ENCODE results near the gene SRGAP1. TPM values are rescaled to one million over a fixed set of nuclear protein-coding genes. Genes with fewer than 3 reads are reported as not detected.

The SRGAP1 gene
- total and polyA plus RNA-seq, 8 donors, result 2.5 to 13.3 (median 7.5) TPM

DNA sequence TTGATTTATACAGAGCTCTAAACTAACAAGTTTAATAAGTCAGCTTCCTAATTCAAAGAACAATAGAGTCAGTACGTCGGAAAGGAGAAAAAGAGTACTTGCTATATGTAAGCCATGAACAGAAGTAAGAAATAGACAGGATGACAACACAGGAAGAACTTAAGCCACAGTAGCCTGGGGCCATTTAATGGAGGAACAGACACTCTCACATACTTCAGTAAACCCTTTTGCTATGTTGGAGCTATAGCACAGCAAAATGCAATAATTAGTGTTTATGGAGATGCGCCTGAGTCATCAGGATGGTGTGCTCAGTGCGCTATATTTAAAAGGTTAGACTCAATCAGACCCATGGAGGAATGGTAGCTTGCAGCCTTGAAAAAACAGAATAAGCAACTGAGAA, 61.0 kb downstream of the SRGAP1 start:
- no peak for TF ChIP-seq CTCF (IDR thresholded peaks at IDR 0.05)
- Histone ChIP-seq H3K9me3 (no peaks in the 10 kb centered on the region), H3K4me3 (no peak overlapping the region), H3K27ac (no peak overlapping the region), H3K36me3 (no peaks in the 10 kb centered on the region), H3K4me1 (peaks cover 6 to 12% (median 11%) of the 10 kb centered on the region in 3 donors), H3K27me3 (no peaks in the 10 kb centered on the region)
- WGBS, 2 donors, result 95 to 96% methylated on average over 4 of the region's 4 CpGs
- no peak for FAIRE-seq
- intact Hi-C loops (cut with DNase I), result no loop called here
- no peak for DNase-seq
- ATAC-seq, result no peak

DNA sequence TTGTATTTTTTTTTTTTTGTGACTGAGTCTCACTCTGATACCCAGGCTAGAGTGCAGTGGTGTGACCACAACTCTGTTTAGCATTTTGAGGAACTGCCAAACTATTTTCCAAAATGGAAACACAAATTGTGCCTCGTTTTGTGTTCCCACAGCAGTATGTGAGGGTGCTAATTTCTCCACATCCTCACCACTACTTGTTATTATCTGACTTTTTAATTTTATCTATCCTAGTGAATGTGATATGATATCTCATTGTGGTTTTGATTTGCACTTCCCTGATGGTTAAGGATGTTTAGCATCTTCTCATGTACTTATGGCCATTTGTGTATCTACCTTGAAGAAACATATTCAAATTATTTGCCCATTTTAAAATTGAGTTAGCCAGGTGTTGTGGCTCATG, 62.4 kb downstream of the SRGAP1 start:
- TF ChIP-seq CTCF (IDR thresholded peaks at IDR 0.05), result no peak
- FAIRE-seq (no peak), ATAC-seq (no peak), DNase-seq (no peak)
- H3K4me1 ChIP-seq, result peaks cover 0 to 5% (median 0%) of the 10 kb centered on the region in 3 donors
- H3K36me3 ChIP-seq, result no peaks in the 10 kb centered on the region
- H3K4me3 ChIP-seq, result no peak overlapping the region
- H3K27me3 ChIP-seq, result no peaks in the 10 kb centered on the region
- intact Hi-C loops (cut with DNase I), result no loop called here
- no peaks in the 10 kb centered on the region for H3K9me3 ChIP-seq
- WGBS, 2 donors, result 95 to 96% methylated on average over 1 of the region's 1 CpG
- no peak overlapping the region for H3K27ac ChIP-seq

- Histone ChIP-seq H3K27me3 (no peaks in the 10 kb centered on the region), H3K4me3 (no peak overlapping the region), H3K4me1 (peaks cover 0 to 5% (median 0%) of the 10 kb centered on the region in 3 donors), H3K27ac (no peak overlapping the region), H3K36me3 (no peaks in the 10 kb centered on the region), H3K9me3 (no peaks in the 10 kb centered on the region)
- no peak for ATAC-seq
- no peak for FAIRE-seq
- intact Hi-C loops (cut with DNase I), result no loop called here
- 88 to 93% methylated on average over 2 of the region's 2 CpGs for WGBS, 2 donors
- no peak for DNase-seq
- no peak for TF ChIP-seq CTCF (IDR thresholded peaks at IDR 0.05)
Measured at GRCh38 chr12:63907561-63907960, 63.1 kb downstream of the SRGAP1 start.

DNA sequence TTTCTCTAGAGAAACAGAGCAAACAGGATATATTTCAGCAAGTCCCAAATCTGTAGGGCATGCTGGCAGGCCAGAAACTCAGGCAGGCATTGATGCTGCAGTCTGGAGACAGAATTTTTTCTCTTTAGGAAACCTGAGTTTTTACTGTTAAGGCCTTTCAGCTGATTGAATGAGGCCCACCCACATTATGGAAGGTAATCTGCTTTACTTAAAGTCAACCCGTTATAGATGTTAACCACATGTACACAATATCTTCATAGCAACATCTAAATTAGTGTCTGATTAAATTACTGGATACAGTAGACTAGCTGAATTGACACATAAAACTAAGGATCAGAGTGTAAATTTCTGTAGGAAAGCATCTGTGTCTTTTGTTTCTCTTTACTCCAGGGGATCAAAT, 65.2 kb downstream of the SRGAP1 start:
- H3K36me3 ChIP-seq, result no peaks in the 10 kb centered on the region
- no peak overlapping the region for H3K4me3 ChIP-seq
- no peaks in the 10 kb centered on the region for H3K9me3 ChIP-seq
- FAIRE-seq (no peak), ATAC-seq (no peak), DNase-seq (no peak)
- intact Hi-C loops (cut with DNase I), result no loop called here
- WGBS, 2 donors, result 57 to 60% methylated on average over 1 of the region's 1 CpG
- no peaks in the 10 kb centered on the region for H3K27me3 ChIP-seq
- no peak for TF ChIP-seq CTCF (IDR thresholded peaks at IDR 0.05)
- no peak overlapping the region for H3K27ac ChIP-seq
- peaks cover 13 to 16% (median 14%) of the 10 kb centered on the region in 3 donors for H3K4me1 ChIP-seq

DNA sequence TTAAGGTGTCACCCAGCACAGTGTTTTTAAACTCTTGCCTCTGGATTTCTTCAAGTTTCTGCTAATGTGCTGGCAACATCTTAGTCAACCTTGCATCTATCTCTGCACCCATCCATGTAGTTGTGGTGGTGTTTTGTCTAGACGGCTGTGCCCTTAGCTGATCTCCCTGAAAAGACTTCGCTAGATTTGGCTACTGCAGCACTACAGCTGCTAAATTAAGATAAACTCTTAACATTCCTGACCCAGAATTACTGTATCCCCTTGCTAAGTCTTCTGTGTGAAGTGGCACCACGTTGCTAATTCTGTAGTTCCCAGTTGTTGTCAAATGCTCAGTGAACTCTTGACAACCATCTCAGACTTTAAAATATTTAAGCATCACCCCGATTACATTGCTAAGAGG, 66.8 kb downstream of the SRGAP1 start:
- H3K36me3 ChIP-seq, result no peaks in the 10 kb centered on the region
- DNase-seq (no peak), FAIRE-seq (no peak), ATAC-seq (no peak)
- TF ChIP-seq CTCF (IDR thresholded peaks at IDR 0.05), result no peak
- intact Hi-C loops (cut with DNase I), result no loop called here
- 46 to 53% methylated on average over 4 of the region's 4 CpGs for WGBS, 2 donors
- H3K9me3 ChIP-seq, result no peaks in the 10 kb centered on the region
- H3K27ac ChIP-seq, result no peak overlapping the region
- H3K4me1 ChIP-seq, result peaks cover 21 to 30% (median 25%) of the 10 kb centered on the region in 3 donors
- no peaks in the 10 kb centered on the region for H3K27me3 ChIP-seq
- no peak overlapping the region for H3K4me3 ChIP-seq
